Stimulated activated effector memory CD8-positive, alpha-beta T cell treated with anti-CD3 and anti-CD28 coated beads, Interleukin-12 subunit alpha, Interleukin-12 subunit beta, amount 100 ng/mL, for 72 hours (primary cell): ENCODE measurements around the gene FAM50A.
"Not testable (repeated sequence)": the region's sequence is repeated elsewhere in the genome, so short reads cannot be mapped to it uniquely, and the experiment has no call there.

ENCODE experiments used
- ATAC-seq: fragments of 150-1000 bp; cut with Tn5 transposase; 2 replicates; pipeline ENCODE4 v1.10.0; 2021
- DNase-seq, 2 donors: peaks; one replicate each; pipeline ENCODE4 v3.0.0; 2021 to 2022; ENCODE audit warnings: low spot score in 2 of 2
- H3K27ac Mint-ChIP-seq: one replicate; pipeline ENCODE4 v1.8.0; 2022; ENCODE audit warnings: mild to moderate bottlenecking, mixed read lengths
- H3K36me3 Mint-ChIP-seq: one replicate; pipeline ENCODE4 v1.8.0; 2022; ENCODE audit warnings: mild to moderate bottlenecking, mixed read lengths
- H3K4me1 Mint-ChIP-seq: one replicate; pipeline ENCODE4 v1.8.0; 2022; ENCODE audit warnings: mixed read lengths
- H3K4me3 Mint-ChIP-seq: one replicate; pipeline ENCODE4 v1.8.0; 2022; ENCODE audit warnings: mild to moderate bottlenecking, mixed read lengths
- H3K9me3 Mint-ChIP-seq: one replicate; pipeline ENCODE4 v1.8.0; 2022; ENCODE audit warnings: mixed read lengths

Gene FAM50A, protein sequence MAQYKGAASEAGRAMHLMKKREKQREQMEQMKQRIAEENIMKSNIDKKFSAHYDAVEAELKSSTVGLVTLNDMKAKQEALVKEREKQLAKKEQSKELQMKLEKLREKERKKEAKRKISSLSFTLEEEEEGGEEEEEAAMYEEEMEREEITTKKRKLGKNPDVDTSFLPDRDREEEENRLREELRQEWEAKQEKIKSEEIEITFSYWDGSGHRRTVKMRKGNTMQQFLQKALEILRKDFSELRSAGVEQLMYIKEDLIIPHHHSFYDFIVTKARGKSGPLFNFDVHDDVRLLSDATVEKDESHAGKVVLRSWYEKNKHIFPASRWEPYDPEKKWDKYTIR

DNA sequence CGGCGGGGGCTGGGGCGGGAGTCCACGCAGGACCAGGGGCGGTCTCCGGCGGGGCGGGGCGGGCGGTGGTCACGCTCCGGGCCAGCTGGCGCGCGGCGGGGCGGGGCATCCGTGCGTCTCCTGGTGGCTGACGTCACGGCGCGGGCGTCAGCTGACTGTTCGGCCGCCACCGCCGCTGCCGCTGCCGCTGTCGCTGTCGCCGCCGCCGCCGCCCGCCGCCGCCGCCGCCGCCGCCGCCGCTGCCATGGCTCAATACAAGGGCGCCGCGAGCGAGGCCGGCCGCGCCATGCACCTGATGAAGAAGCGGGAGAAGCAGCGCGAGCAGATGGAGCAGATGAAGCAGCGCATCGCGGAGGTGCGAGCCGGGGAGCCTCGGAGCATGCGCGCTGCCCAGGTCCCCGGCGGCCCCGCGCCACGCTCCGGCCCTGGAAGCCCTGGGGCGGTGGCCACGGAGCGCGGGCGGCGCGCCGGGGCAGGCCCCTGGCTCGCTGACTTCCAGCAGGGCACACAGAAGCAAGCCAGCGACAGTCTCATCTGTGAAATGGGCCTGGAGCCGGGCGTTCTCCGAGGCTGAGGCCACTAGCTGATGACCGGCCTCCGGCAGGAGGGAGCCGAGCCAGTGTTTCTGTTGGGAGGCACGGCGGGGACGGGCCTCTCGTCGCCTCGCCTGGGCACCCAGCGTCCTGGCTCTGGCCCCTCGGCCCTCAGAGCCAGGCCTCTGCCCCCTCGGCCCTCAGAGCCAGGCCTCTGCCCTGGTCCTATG, at the start of gene FAM50A:
Gene FAM50A (plus strand): TSS at position 150 of the 763 bp plus-strand sequence. CDS start 95 bp downstream, at position 245.
- H3K4me1 Mint-ChIP-seq = peaks cover 39% of the 10 kb centered on the region
- peak within 1 kb of the TSS; percentile 70 for H3K4me3 Mint-ChIP-seq
- ATAC-seq = peak; percentile 91

DNA sequence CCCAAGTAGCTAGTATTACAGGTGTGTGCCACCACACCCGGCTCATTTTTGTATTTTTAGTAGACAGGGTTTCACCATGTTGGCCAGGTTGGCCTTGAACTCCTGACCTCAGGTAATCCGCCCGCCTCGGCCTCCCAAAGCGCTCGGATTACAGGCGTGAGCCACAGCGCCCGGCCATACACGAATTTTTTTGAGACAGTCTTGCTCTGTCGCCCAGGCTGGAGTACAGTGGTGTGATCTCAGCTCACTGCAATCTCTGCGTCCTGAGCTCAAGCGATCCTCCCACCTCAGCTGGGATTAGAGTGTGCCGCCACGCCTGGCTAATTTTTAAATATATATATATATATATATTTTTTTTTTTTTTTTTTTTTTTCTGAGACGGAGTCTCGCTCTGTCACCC, 47.6 kb upstream of the FAM50A start:
- Mint-ChIP-seq H3K4me1 (peaks cover 22% of the 10 kb centered on the region), H3K4me3 (peak overlapping the region; percentile 92), H3K36me3 (peaks cover 40% of the 10 kb centered on the region)
- H3K9me3 Mint-ChIP-seq, ATAC-seq, H3K27ac Mint-ChIP-seq, DNase-seq: not testable (repeated sequence)

More for the DNA sequence above, at the start of gene FAM50A:
- H3K27ac Mint-ChIP-seq = peak within 1 kb of the TSS; percentile 61
- H3K36me3 Mint-ChIP-seq = peaks cover 64% of the 10 kb centered on the region
- DNase-seq = peak; percentile 57 to 80
- no peaks in the 10 kb centered on the region for H3K9me3 Mint-ChIP-seq

DNA sequence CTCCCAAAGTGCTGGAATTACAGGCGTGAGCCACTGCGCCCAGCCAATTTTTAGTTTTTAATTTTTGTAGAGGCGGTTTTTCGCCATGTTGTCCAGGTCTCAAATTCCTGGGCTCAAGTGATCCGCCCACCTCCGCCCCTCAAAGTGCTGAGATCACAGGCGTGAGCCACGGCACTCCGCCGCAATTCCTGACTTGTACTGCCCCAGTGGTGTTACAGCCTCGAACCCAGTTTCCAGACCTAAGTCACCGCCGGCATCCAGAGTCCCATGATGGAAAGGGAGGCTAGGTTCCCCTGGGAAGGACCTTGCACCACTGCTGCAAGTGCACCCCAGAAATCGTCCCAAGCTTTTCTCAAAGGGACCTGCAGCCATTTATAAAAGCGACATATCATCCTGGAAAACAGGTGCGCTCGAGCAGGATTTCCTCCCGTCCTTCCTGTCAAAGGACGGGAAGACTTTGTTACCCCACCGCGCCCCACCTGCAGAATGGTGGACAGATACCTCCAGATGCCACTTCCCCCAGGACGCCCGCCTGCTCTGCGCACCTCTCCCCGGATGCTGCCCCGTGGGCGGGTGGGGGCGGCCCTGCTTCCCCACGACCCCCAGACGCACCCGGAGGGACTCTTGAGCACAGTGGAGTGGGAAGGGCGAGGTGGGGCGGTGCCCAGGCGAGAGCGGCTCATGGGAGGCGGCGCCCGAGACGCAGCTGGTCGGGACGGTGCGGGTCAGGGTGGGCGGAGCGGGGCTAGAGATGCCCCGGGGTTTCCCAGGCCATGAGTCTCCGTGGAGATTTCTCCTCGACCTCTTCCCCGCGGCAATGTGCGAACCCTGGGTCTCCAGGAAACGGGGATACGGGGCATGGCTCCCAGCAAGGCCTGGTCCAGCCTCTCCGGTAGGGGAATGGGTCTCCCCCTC, 46.7 kb upstream of the FAM50A start:
- Mint-ChIP-seq H3K9me3 (no peaks in the 10 kb centered on the region), H3K4me1 (peaks cover 22% of the 10 kb centered on the region), H3K27ac (peak overlapping the region; percentile 100), H3K4me3 (peak overlapping the region; percentile 92), H3K36me3 (peaks cover 45% of the 10 kb centered on the region)
- peak; percentile 44 to 82 for DNase-seq
- ATAC-seq = peak; percentile 73

DNA sequence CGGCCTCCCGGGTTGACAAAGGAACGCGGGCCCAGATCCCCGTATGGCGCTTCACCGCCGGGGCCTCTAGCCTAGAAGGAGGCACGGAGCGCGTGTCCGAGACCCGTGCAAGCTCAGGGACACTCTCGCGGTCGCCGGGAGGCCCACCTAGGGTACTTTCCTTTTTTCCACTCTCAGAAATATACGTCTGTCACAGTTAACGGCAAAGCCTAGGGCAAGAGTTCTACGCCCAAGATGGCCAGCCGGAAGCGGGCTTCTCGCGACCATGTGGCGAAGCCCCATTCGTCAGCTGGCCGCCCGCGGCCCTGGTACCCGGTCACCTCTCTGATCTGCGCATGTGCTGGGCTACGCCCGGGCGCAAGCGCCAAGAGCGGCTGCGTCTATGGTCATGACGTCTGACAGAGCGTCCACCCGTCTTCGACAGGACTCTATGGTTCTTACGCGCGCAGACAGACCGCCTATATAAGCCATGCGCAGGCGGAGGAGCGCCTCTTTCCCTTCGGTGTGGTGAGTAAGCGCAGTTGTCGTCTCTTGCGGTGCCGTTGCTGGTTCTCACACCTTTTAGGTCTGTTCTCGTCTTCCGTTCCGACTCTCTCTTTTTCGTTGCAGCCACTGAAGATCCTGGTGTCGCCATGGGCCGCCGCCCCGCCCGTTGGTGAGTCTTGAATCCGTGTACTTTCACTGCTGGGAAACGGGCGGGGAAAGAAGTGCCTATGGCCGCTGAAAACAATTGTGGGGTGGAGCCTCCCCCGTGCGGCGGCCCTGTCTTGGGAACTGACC, 45.9 kb upstream of the FAM50A start, which contains the start of gene RPL10:
Gene RPL10 (plus strand): TSS at position 490 of the 780 bp plus-strand sequence. CDS start 143 bp downstream, at position 633.
- ATAC-seq = peak; percentile 88
- Mint-ChIP-seq H3K36me3 (peaks cover 45% of the 10 kb centered on the region), H3K4me3 (peak within 1 kb of the TSS; percentile 92), H3K9me3 (no peaks in the 10 kb centered on the region), H3K4me1 (peaks cover 22% of the 10 kb centered on the region), H3K27ac (peak within 1 kb of the TSS; percentile 100)
- peak; percentile 71 to 91 for DNase-seq

DNA sequence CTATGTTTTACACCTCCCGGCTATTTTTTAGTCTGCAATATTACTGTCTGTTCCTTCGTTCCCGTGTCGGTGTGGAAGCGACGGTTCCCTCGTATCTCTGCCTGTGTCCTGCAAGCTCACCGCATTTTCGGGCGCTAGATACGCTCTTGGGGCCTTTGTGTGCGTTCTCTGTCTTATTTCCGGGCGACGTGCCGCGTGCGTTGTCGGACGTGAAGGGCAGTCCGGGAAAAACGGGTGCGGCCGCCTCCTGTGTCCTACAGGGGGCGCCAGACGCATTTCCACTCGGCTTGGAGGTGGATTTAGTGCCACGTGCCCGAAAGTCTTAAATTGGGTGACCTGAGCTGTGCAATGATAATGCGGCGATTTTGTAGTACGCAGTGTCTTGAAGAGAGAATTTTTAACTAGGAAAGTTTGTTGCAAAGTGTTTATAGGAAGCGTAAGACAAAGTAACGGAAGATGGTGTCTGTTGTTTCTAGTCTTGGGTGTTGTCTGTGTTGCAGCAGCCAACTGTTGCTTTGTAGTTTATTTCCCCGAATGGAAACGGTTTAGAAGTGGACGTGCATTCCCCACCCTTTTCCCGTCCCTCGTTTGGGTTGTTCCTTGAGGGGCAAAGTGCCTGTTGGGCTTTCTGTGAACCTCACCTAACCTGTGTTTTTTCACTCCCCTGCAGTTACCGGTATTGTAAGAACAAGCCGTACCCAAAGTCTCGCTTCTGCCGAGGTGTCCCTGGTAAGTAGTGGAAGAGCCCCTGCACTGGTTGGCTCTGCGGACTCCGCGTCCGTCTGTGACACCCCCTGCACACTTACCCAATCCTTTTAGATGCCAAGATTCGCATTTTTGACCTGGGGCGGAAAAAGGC, 45.0 kb upstream of the FAM50A start:
- peaks cover 45% of the 10 kb centered on the region for H3K36me3 Mint-ChIP-seq
- ATAC-seq = peak; percentile 41
- peak overlapping the region; percentile 100 for H3K27ac Mint-ChIP-seq
- H3K9me3 Mint-ChIP-seq = no peaks in the 10 kb centered on the region
- DNase-seq = peak; percentile 59 to 88
- peaks cover 22% of the 10 kb centered on the region for H3K4me1 Mint-ChIP-seq
- H3K4me3 Mint-ChIP-seq = peak overlapping the region; percentile 92

DNA sequence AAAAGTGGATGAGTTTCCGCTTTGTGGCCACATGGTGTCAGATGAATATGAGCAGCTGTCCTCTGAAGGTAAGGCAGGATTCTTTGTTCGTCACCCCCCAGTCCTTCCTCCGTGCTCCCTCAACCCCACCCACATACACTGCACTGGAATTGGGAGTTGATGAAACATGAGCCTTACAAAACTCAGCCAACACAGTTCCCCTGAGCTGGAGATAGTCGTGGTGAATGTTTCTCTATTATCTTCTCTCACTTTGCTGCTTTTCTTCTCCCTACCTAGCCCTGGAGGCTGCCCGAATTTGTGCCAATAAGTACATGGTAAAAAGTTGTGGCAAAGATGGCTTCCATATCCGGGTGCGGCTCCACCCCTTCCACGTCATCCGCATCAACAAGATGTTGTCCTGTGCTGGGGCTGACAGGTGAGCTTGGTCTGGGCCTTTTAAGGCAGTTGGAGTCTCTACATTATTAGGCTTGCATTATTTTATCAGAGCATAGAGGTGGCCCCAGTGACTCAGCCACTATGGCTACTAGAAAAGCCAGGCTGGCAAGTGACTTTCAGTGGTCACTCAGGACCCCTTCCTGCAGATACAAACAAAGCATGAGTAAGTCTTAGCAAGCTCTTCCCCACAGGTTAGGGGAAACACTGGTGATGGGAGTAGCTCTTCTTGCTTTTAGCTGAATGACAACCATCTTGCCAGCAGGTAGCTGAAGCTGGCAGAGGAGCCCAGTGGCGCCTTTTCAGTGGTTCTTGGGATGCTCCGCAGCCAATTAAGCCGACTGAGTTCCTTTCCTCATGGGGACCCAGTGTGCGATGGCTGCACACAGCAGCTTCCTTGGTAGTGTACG, 44.2 kb upstream of the FAM50A start:
- Mint-ChIP-seq H3K9me3 (no peaks in the 10 kb centered on the region), H3K36me3 (peaks cover 45% of the 10 kb centered on the region), H3K27ac (peak overlapping the region; percentile 100), H3K4me3 (peak overlapping the region; percentile 92), H3K4me1 (peaks cover 22% of the 10 kb centered on the region)
- no peak for DNase-seq
- no peak for ATAC-seq

DNA sequence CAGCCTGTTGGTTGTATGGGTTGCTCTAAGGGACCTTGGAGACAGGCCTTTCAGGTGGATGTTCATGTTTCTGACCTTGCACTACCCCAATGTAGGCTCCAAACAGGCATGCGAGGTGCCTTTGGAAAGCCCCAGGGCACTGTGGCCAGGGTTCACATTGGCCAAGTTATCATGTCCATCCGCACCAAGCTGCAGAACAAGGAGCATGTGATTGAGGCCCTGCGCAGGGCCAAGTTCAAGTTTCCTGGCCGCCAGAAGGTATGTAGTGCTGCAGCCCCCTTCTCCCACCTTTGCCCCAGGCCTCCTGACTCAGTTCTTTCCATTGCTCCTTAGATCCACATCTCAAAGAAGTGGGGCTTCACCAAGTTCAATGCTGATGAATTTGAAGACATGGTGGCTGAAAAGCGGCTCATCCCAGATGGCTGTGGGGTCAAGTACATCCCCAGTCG, 43.5 kb upstream of the FAM50A start:
- Mint-ChIP-seq H3K4me1 (peaks cover 22% of the 10 kb centered on the region), H3K36me3 (peaks cover 45% of the 10 kb centered on the region), H3K27ac (peak overlapping the region; percentile 100), H3K4me3 (peak overlapping the region; percentile 92)
- not testable (repeated sequence) for H3K9me3 Mint-ChIP-seq, ATAC-seq, DNase-seq

DNA sequence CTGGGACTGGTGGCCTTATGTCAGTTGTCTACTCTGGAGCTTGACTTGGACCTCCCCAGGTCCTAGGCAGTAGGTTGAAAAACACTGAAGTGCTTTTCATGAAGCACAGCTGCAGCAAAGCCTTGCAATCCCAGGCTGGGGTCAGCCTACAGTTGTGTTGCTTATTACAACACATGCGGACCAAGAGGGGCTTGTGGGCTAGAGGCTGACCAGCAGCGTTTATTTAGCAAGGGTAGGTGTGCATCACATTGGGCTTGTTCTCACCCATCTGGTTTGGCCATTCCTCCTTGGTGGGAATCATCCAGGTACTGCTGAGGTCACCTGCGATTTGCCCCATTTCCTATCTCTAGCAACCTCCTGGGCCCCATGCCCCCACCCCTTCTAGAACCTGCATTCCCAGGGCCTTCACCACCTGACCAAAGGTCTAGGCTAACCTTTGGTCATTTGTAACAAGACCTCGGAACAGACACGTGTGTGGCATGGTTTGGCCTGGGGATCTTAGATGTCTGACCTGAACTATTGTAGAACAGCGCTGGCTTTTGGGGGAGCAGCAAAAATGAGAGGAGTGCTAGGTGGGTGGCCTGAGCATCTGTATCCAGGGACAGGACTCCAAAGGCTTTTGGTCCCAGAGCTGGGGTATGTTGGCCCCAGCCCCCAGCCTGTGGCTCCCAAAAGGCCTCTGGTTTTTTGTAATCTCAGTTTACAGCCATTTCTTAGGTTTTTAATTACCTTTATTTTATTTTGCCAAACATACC, 42.7 kb upstream of the FAM50A start:
- ATAC-seq = peak; percentile 0
- H3K4me1 Mint-ChIP-seq = peaks cover 22% of the 10 kb centered on the region
- H3K4me3 Mint-ChIP-seq = peak overlapping the region; percentile 92
- no peaks in the 10 kb centered on the region for H3K9me3 Mint-ChIP-seq
- no peak for DNase-seq
- H3K27ac Mint-ChIP-seq = peak overlapping the region; percentile 100
- peaks cover 45% of the 10 kb centered on the region for H3K36me3 Mint-ChIP-seq

DNA sequence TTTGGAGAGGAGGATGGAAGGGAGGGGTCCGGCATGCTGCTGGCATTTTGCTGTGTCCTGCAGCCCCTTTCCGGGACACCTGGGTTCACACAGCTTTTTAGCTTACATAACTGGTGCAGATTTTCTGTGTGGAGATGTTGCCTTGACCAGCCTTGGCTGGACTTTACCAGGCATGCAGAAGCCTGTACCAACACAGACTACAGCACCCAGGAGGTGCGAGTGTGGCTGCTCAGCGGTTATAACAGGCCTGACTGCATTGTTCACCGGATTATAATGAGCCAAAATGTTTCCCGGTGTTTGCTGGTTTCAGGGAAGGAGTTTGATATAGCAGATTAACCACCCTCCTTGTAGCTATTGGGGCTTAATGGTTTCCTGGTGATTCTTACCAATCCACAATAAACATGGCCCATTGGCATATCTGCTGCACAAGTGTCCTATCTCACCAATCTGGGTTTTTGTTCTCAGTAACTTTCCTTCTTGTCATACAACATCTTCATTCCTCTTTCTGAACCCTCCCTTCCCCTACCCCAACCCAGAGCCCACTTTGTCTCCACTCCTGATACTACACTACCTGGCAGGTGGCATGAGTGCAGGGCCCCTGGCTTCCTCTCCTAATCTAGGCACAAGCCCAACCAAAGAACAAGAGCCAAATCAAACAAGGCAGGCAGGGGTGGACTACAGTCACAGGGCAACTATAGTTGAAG, 41.9 kb upstream of the FAM50A start:
- no peak for DNase-seq
- ATAC-seq = no peak

DNA sequence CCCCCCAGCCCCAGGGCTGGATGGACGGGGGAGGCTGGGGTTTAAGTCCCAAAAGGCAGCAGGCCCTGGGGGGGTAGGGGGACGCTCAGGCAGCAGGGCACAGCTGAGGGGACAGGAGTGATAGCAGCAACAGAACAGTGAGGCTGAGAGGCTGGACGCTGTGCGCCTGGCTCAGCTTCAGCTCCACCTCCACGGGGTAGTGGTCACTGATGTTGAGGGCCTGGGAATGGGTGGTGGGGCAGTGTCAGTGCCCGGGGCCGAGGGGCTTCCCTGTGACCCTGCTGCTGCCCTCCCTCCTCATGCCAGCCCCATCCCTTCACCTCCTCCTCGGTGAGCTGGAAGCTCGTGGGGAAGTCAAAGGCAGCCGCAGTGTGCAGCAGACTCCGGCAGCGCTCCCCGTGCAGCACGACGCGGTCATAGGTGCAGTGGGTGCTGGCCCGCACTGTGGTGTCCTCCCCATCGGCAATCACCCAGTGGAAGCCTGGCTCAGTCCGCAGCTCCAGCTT, 41.3 kb upstream of the FAM50A start:
- Mint-ChIP-seq H3K9me3 (no peaks in the 10 kb centered on the region), H3K27ac (peak overlapping the region; percentile 100), H3K36me3 (peaks cover 41% of the 10 kb centered on the region), H3K4me1 (peaks cover 22% of the 10 kb centered on the region), H3K4me3 (no peak overlapping the region)
- DNase-seq (no peak), ATAC-seq (no peak)

More for the DNA sequence above, 41.9 kb upstream of the FAM50A start:
- Mint-ChIP-seq H3K27ac (peak overlapping the region; percentile 100), H3K36me3 (peaks cover 45% of the 10 kb centered on the region), H3K9me3 (no peaks in the 10 kb centered on the region), H3K4me3 (no peak overlapping the region), H3K4me1 (peaks cover 22% of the 10 kb centered on the region)

DNA sequence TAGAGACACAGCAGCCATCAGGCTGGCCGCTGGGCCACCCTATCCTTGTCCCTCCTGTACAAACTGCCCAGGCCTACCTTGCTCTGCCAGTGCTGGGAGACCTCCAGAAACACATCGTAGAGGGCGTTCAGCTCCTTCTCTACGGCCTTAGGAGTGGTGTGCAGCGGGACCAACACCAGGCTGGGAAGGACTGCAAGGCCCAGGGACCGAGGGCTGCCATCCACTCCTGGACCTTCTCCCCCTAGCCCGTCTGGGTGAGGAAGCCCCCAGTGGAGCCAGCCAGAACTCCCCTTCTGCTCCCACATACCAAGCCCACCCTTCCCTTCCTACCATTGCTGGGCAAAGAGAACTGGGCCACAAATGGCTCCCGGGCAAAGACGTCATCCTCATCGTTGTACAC, 40.7 kb upstream of the FAM50A start:
- Mint-ChIP-seq H3K9me3 (no peaks in the 10 kb centered on the region), H3K36me3 (peaks cover 36% of the 10 kb centered on the region), H3K27ac (no peak overlapping the region), H3K4me3 (no peak overlapping the region), H3K4me1 (peaks cover 19% of the 10 kb centered on the region)
- ATAC-seq (no peak), DNase-seq (no peak)
